B cell (primary cell): ENCODE data around the gene ZNF524. TPM values are rescaled to one million over a fixed set of nuclear protein-coding genes. Genes with fewer than 3 reads are reported as not detected.

Experiments used
- ATAC-seq: fragments of 200-7000 bp; cut with Tn5 transposase; one replicate; pipeline ENCODE4 v1.10.0; 2021; ENCODE audit warnings: low read depth, mild to moderate bottlenecking, moderate number of reproducible peaks, moderate library complexity
- CTCF ChIA-PET: fragments of 350-600 bp; sonication (Branson Sonifier 250); formaldehyde crosslinking; loops from one replicate; lab custom pipeline; 2021; ENCODE audit warnings: antibody characterized with exemption, inconsistent platforms; lab: Charles Lee
- POLR2A ChIA-PET: fragments of 350-600 bp; sonication (Branson Sonifier 250); formaldehyde crosslinking; loops from one replicate; lab custom pipeline; 2021; ENCODE audit warnings: antibody characterized with exemption; lab: Charles Lee
- DNase-seq: peaks from one replicate; pipeline ENCODE4 v3.0.0; 2013
- H2AFZ ChIP-seq: 2 replicates; pipeline ENCODE4 v1.6.1; 2012; ENCODE audit warnings: mild to moderate bottlenecking, low read depth, low read length; ENCODE audit not compliant: insufficient read depth, poor library complexity, severe bottlenecking
- H3K27ac ChIP-seq, 2 donors: 1 replicate in 1 of 2; 2 replicates in 1 of 2; pipeline ENCODE4 v1.5.1; 2012 to 2013; ENCODE audit warnings: low read length in 2 of 2, mild to moderate bottlenecking in 2 of 2, moderate library complexity in 1 of 2
- H3K27me3 ChIP-seq, 4 experiments: fragments of 200-600 bp in 1 of 4; sonication (generic) in 1 of 4; replicated peaks in 1 of 4; 1 replicate in 2 of 4; 2 replicates in 2 of 4; pipeline versions ENCODE4 v1.6.1 to v1.7.0; 2013 to 2016; ENCODE audit warnings: low read length in 3 of 4, mild to moderate bottlenecking in 2 of 4, mixed read lengths in 1 of 4, moderate library complexity in 1 of 4; ENCODE audit not compliant: insufficient read depth in 4 of 4, control insufficient read depth in 3 of 4; ENCODE audit errors: control extremely low read depth in 1 of 4
- H3K36me3 ChIP-seq, 2 experiments: replicated peaks in 1 of 2; 1 replicate in 1 of 2; 2 replicates in 1 of 2; pipeline versions ENCODE4 v1.6.1 to v1.7.1; 2013; ENCODE audit warnings: low read length in 1 of 2; ENCODE audit not compliant: insufficient read depth in 2 of 2, control insufficient read depth in 1 of 2; ENCODE audit errors: control extremely low read depth in 1 of 2, extremely low read depth in 1 of 2
- H3K4me1 ChIP-seq, 2 donors: fragments of 200-600 bp in 1 of 2; sonication (generic) in 1 of 2; 1 replicate in 1 of 2; 2 replicates in 1 of 2; pipeline versions ENCODE4 v1.5.1 to v1.6.1; 2013 to 2017; ENCODE audit warnings: low read length in 2 of 2; ENCODE audit not compliant: control insufficient read depth in 2 of 2, insufficient read depth in 2 of 2
- H3K4me2 ChIP-seq: replicated peaks from 2 replicates; pipeline ENCODE3; 2012; ENCODE audit warnings: mild to moderate bottlenecking, low read depth, low read length; ENCODE audit not compliant: poor library complexity, severe bottlenecking
- H3K4me3 ChIP-seq, 5 experiments: fragments of 200-600 bp in 1 of 5; sonication (generic) in 1 of 5; 1 replicate in 3 of 5; 2 replicates in 2 of 5; pipeline versions ENCODE4 v1.5.1 to v1.7.0; 2011 to 2016; ENCODE audit warnings: low read length in 4 of 5, mild to moderate bottlenecking in 4 of 5, low read depth in 2 of 5, control low read depth in 1 of 5, moderate library complexity in 1 of 5; ENCODE audit not compliant: insufficient read depth in 1 of 5; ENCODE audit errors: control extremely low read depth in 1 of 5, extremely low read depth in 1 of 5
- H3K79me2 ChIP-seq: fragments of 200-600 bp; sonication (generic); one replicate; pipeline ENCODE4 v1.6.0; 2016; ENCODE audit warnings: low read length; ENCODE audit not compliant: control insufficient read depth, insufficient read depth
- H3K9ac ChIP-seq: fragments of 200-600 bp; sonication (generic); 2 replicates; pipeline ENCODE4 v1.6.1; 2017; ENCODE audit warnings: mild to moderate bottlenecking, low read length, moderate library complexity
- H3K9me3 ChIP-seq, 3 donors: one replicate each; pipeline versions ENCODE4 v1.6.1 to v1.7.1; 2013; ENCODE audit warnings: low read length in 2 of 3; ENCODE audit not compliant: control insufficient read depth in 2 of 3, insufficient read depth in 1 of 3; ENCODE audit errors: control extremely low read depth in 1 of 3
- H4K20me1 ChIP-seq: 2 replicates; pipeline ENCODE4 v1.6.0; 2012; ENCODE audit warnings: mild to moderate bottlenecking, low read length; ENCODE audit not compliant: insufficient read depth, control insufficient read depth, poor library complexity, severe bottlenecking
- H3K27ac Mint-ChIP-seq: one replicate; pipeline ENCODE4 v1.8.0; 2021; ENCODE audit warnings: mixed read lengths
- H3K27me3 Mint-ChIP-seq: one replicate; pipeline ENCODE4 v1.8.0; 2021; ENCODE audit warnings: mixed read lengths
- H3K4me1 Mint-ChIP-seq: one replicate; pipeline ENCODE4 v1.8.0; 2021; ENCODE audit warnings: mixed read lengths
- H3K4me3 Mint-ChIP-seq: one replicate; pipeline ENCODE4 v1.8.0; 2021; ENCODE audit warnings: mixed read lengths
- H3K9me3 Mint-ChIP-seq: one replicate; pipeline ENCODE4 v1.8.0; 2022; ENCODE audit warnings: mixed read lengths; ENCODE audit not compliant: insufficient read depth
- CTCF ChIP-seq: fragments of 200-600 bp; IDR thresholded peaks from one replicate; pipeline ENCODE4 v1.8.0; 2022; ENCODE audit warnings: antibody characterized with exemption, mild to moderate bottlenecking
- EZH2 ChIP-seq: IDR thresholded peaks from 2 replicates; pipeline ENCODE4 v1.6.1; 2012; ENCODE audit warnings: borderline replicate concordance, low read depth, mild to moderate bottlenecking, moderate library complexity, low read length; ENCODE audit not compliant: insufficient read depth, poor library complexity, severe bottlenecking
- WGBS: methylation state at CpG from one replicate; pipeline ENCODE4 v1.1.5; 2013; ENCODE audit warnings: missing lambda C conversion rate; ENCODE audit not compliant: insufficient coverage; 5-methylcytosine and 5-hydroxymethylcytosine counted together
- intact Hi-C: fragments of 100-400 bp; cut with micrococcal nuclease; formaldehyde crosslinking; loops from one replicate; pipeline ENCODE4 v1.10.0; 2022
- polyA minus RNA-seq: library from RNA; depleted of rRNA, polyadenylated mRNA; stranded (reverse); fragments of >200 nt; gene quantifications from 2 replicates; pipeline ENCODE4 v1.2.3, GENCODE V29; 2012
- polyA plus RNA-seq: library from polyadenylated mRNA; depleted of rRNA; stranded (reverse); fragments of >200 nt; gene quantifications from 2 replicates; pipeline ENCODE4 v1.2.3, GENCODE V29; 2012
- total RNA-seq, 2 donors: library from RNA; stranded (reverse); fragments of 120-200 nt in 1 of 2; gene quantifications; 1 replicate in 1 of 2; 2 replicates in 1 of 2; pipeline versions ENCODE4 v1.2.3 to v1.2.4, GENCODE V29; 2013 to 2022

ZNF524 gene
- total RNA-seq (21.2 and 23.8 TPM in 2 replicates), polyA plus RNA-seq (18.0 and 27.4 TPM in 2 replicates), polyA minus RNA-seq (24.7 and 28.5 TPM in 2 replicates)
- total RNA-seq (2013), result 20.3 TPM

GRCh38 chr19:55599842-55600661 lies at the start of gene ZNF524:
ZNF524 (plus strand) TSS chr19:55600288; CDS start chr19:55602113, 1,825 bp downstream.
- WGBS, result under 1% methylated on average over 65 of the region's 97 CpGs
- no peak for TF ChIP-seq EZH2
- no peak for TF ChIP-seq CTCF
- Histone ChIP-seq H3K27me3 (no peaks in the 10 kb centered on the region), H3K36me3 (peaks cover 0 to 16% of the 10 kb centered on the region in 2 experiments), H3K27ac (peak within 1 kb of the TSS; percentile 86 to 94), H3K79me2 (peaks cover 4% of the 10 kb centered on the region), H3K9me3 (peaks cover 0 to 8% (median 0%) of the 10 kb centered on the region in 3 donors), H3K4me2 (peak within 1 kb of the TSS; percentile 83), H3K4me1 (peaks cover 10 to 27% of the 10 kb centered on the region in 2 donors), H2AFZ (peak within 1 kb of the TSS; percentile 92), H3K9ac (peak within 1 kb of the TSS; percentile 88), H3K4me3 (peak within 1 kb of the TSS; percentile 59 to 97 (median 82)), H4K20me1 (no peaks in the 10 kb centered on the region)
- ATAC-seq (peak; percentile 53), DNase-seq (peak; percentile 98)
- intact Hi-C loops, result loop anchor here (1.0 to 10.0 kb wide), 7 partner anchors 13 to 345 kb away; partner anchors contain the start of genes BRSK1, HSPBP1, PPP6R1 and UBE2S
- H3K4me3 Mint-ChIP-seq, result peak within 1 kb of the TSS; percentile 100
- POLR2A ChIA-PET, result interaction anchor here (0.6 to 2.8 kb wide), 25 partner anchors 12 to 595 kb away, joined by 3 to 58 read pairs (median 4); partner anchors contain the start of genes HSPBP1, ISOC2, KMT5C and PPP6R1
- no peaks in the 10 kb centered on the region for H3K27me3 Mint-ChIP-seq
- CTCF ChIA-PET, result interaction anchor here (0.6 to 2.0 kb wide), 12 partner anchors 16 to 132 kb away, joined by 3 to 11 read pairs (median 3); no protein-coding TSS in a partner anchor
- peaks cover 28% of the 10 kb centered on the region for H3K4me1 Mint-ChIP-seq
- peak within 1 kb of the TSS; percentile 99 for H3K27ac Mint-ChIP-seq
- H3K9me3 Mint-ChIP-seq, result no peaks in the 10 kb centered on the region

- 100% methylated on average over 2 of the region's 7 CpGs for WGBS
- no peak overlapping the region for H3K9ac ChIP-seq
- POLR2A ChIA-PET, result no interaction called here
These were observed 49.8 kb upstream of the ZNF524 start for GRCh38 chr19:55550321-55550650.

More at GRCh38 chr19:55550321-55550650, 49.8 kb upstream of the ZNF524 start:
- H3K27ac ChIP-seq, result no peak overlapping the region
- no peaks in the 10 kb centered on the region for H3K79me2 ChIP-seq
- ATAC-seq, result no peak
- no peak overlapping the region for H3K4me2 ChIP-seq
- H3K27me3 ChIP-seq, result peaks cover 0 to 14% (median 4%) of the 10 kb centered on the region in 4 experiments
- intact Hi-C loops, result no loop called here
- Mint-ChIP-seq H3K4me1 (peaks cover 2% of the 10 kb centered on the region), H3K9me3 (no peaks in the 10 kb centered on the region), H3K4me3 (no peak overlapping the region), H3K27ac (no peak overlapping the region), H3K27me3 (peaks cover 48% of the 10 kb centered on the region)
- no peaks in the 10 kb centered on the region for H3K4me1 ChIP-seq
- CTCF ChIA-PET, result no interaction called here
- H2AFZ ChIP-seq, result no peak overlapping the region
- no peaks in the 10 kb centered on the region for H4K20me1 ChIP-seq
- TF ChIP-seq CTCF (no peak), EZH2 (no peak)
- no peak overlapping the region for H3K4me3 ChIP-seq
- no peak for DNase-seq
- H3K9me3 ChIP-seq, result no peaks in the 10 kb centered on the region
- no peaks in the 10 kb centered on the region for H3K36me3 ChIP-seq
